ENCODE data around the gene KCNAB1.

KCNAB1 gene

GRCh38 chr3:156140001-156140595 is 19.7 kb downstream of the KCNAB1 start:
- DNase-seq = no peak

GRCh38 chr3:156142702-156143101 is 22.3 kb downstream of the KCNAB1 start:
- DNase-seq = no peak

GRCh38 chr3:156143136-156143535 is 22.8 kb downstream of the KCNAB1 start:
- no peak for DNase-seq

GRCh38 chr3:156144060-156144459 is 23.7 kb downstream of the KCNAB1 start:
- DNase-seq = no peak

GRCh38 chr3:156145866-156146265 is 25.5 kb downstream of the KCNAB1 start:
- DNase-seq = no peak

GRCh38 chr3:156148345-156148945 is 28.1 kb downstream of the KCNAB1 start:
- no peak for DNase-seq

- DNase-seq = no peak
These were observed 28.6 kb downstream of the KCNAB1 start for GRCh38 chr3:156148946-156149381.

- no peak for DNase-seq
These were observed 29.5 kb downstream of the KCNAB1 start for GRCh38 chr3:156149876-156150275.

GRCh38 chr3:156150434-156151066 is 30.2 kb downstream of the KCNAB1 start:
- peak; percentile 22 to 63 for DNase-seq

- peak; percentile 22 to 56 for DNase-seq
These were observed 31.5 kb downstream of the KCNAB1 start for GRCh38 chr3:156151824-156152428.

- no peak for DNase-seq
These were observed 38.4 kb downstream of the KCNAB1 start for GRCh38 chr3:156158656-156159295.

GRCh38 chr3:156160647-156161046 is 40.3 kb downstream of the KCNAB1 start:
- DNase-seq = peak in 1 of 2 donors; percentile 28

- peak in 1 of 2 donors; percentile 39 for DNase-seq
These were observed 40.8 kb downstream of the KCNAB1 start for GRCh38 chr3:156161172-156161571.

- no peak for DNase-seq
These were observed 43.5 kb downstream of the KCNAB1 start for GRCh38 chr3:156163848-156164247.

GRCh38 chr3:156166808-156167207 is 46.4 kb downstream of the KCNAB1 start:
- no peak for DNase-seq

GRCh38 chr3:156170571-156170970 is 50.2 kb downstream of the KCNAB1 start:
- no peak for DNase-seq

- DNase-seq = no peak
These were observed 51.2 kb downstream of the KCNAB1 start for GRCh38 chr3:156171281-156172267.

GRCh38 chr3:156172536-156172935 is 52.2 kb downstream of the KCNAB1 start:
- no peak for DNase-seq

GRCh38 chr3:156174229-156174847 is 54.0 kb downstream of the KCNAB1 start:
- DNase-seq = no peak

GRCh38 chr3:156175570-156175969 is 55.2 kb downstream of the KCNAB1 start:
- no peak for DNase-seq

GRCh38 chr3:156176048-156176447 is 55.7 kb downstream of the KCNAB1 start:
- no peak for DNase-seq
